ENCODE measurements around the gene ZBTB17. TPM values are rescaled to one million over a fixed set of nuclear protein-coding genes. Genes with fewer than 3 reads are reported as not detected.
A peak's percentile ranks its signal among the peaks of the same experiment; 100 is the strongest.

Gene ZBTB17
- total RNA-seq, 1 experiment from 2014 or later = 62.6 TPM

GRCh38 chr1:15953294-15953771, 22.6 kb downstream of the ZBTB17 start:
- no peak for DNase-seq
- no peak overlapping the region for H3K4me3 ChIP-seq (ENCODE audit: insufficient read depth, low read depth, low read length)
- no peaks in the 10 kb centered on the region for H3K27me3 ChIP-seq (ENCODE audit: control insufficient read depth, insufficient read depth, low read length)
- H3K36me3 ChIP-seq (replicated peaks; ENCODE audit: control insufficient read depth, insufficient read depth, low read length) = no peaks in the 10 kb centered on the region

GRCh38 chr1:15952317-15953258, 23.3 kb downstream of the ZBTB17 start:
- no peaks in the 10 kb centered on the region for H3K27me3 ChIP-seq (ENCODE audit: control insufficient read depth, insufficient read depth, low read length)
- H3K4me3 ChIP-seq (ENCODE audit: insufficient read depth, low read depth, low read length) = no peak overlapping the region
- H3K36me3 ChIP-seq (replicated peaks; ENCODE audit: control insufficient read depth, insufficient read depth, low read length) = peaks cover under 1% of the 10 kb centered on the region; the same call in 1 of the 2 replicates
- no peak for DNase-seq

GRCh38 chr1:15951341-15952153, 24.4 kb downstream of the ZBTB17 start:
- no peak overlapping the region for H3K4me3 ChIP-seq (ENCODE audit: insufficient read depth, low read depth, low read length)
- peaks cover 1% of the 10 kb centered on the region for H3K36me3 ChIP-seq (replicated peaks; ENCODE audit: control insufficient read depth, insufficient read depth, low read length)
- DNase-seq = peak; percentile 72
- H3K27me3 ChIP-seq (ENCODE audit: control insufficient read depth, insufficient read depth, low read length) = no peaks in the 10 kb centered on the region

GRCh38 chr1:15950763-15951295, 25.1 kb downstream of the ZBTB17 start:
- H3K4me3 ChIP-seq (ENCODE audit: insufficient read depth, low read depth, low read length) = no peak overlapping the region
- peak; percentile 59 for DNase-seq
- H3K36me3 ChIP-seq (replicated peaks; ENCODE audit: control insufficient read depth, insufficient read depth, low read length) = peaks cover 1% of the 10 kb centered on the region
- no peaks in the 10 kb centered on the region for H3K27me3 ChIP-seq (ENCODE audit: control insufficient read depth, insufficient read depth, low read length)

- H3K4me3 ChIP-seq (ENCODE audit: insufficient read depth, low read depth, low read length) = no peak overlapping the region
- H3K27me3 ChIP-seq (ENCODE audit: control insufficient read depth, insufficient read depth, low read length) = no peaks in the 10 kb centered on the region
- peaks cover 1% of the 10 kb centered on the region for H3K36me3 ChIP-seq (replicated peaks; ENCODE audit: control insufficient read depth, insufficient read depth, low read length)
- no peak for DNase-seq
Observed at GRCh38 chr1:15950302-15950701, 25.6 kb downstream of the ZBTB17 start.

GRCh38 chr1:15949453-15950245, 26.3 kb downstream of the ZBTB17 start:
- peak; percentile 83 for DNase-seq
- Histone ChIP-seq H3K36me3 (replicated peaks; ENCODE audit: control insufficient read depth, insufficient read depth, low read length) (peaks cover 1% of the 10 kb centered on the region), H3K27me3 (ENCODE audit: control insufficient read depth, insufficient read depth, low read length) (no peaks in the 10 kb centered on the region), H3K4me3 (ENCODE audit: insufficient read depth, low read depth, low read length) (no peak overlapping the region)

GRCh38 chr1:15948595-15949452, 27.1 kb downstream of the ZBTB17 start:
- H3K4me3 ChIP-seq (ENCODE audit: insufficient read depth, low read depth, low read length) = no peak overlapping the region
- H3K36me3 ChIP-seq (replicated peaks; ENCODE audit: control insufficient read depth, insufficient read depth, low read length) = peaks cover 1% of the 10 kb centered on the region
- no peaks in the 10 kb centered on the region for H3K27me3 ChIP-seq (ENCODE audit: control insufficient read depth, insufficient read depth, low read length)
- peak; percentile 76 for DNase-seq

GRCh38 chr1:15948091-15948591, 27.8 kb downstream of the ZBTB17 start:
- H3K4me3 ChIP-seq (ENCODE audit: insufficient read depth, low read depth, low read length) = no peak overlapping the region
- peaks cover 1% of the 10 kb centered on the region for H3K36me3 ChIP-seq (replicated peaks; ENCODE audit: control insufficient read depth, insufficient read depth, low read length)
- no peaks in the 10 kb centered on the region for H3K27me3 ChIP-seq (ENCODE audit: control insufficient read depth, insufficient read depth, low read length)
- DNase-seq = peak; percentile 77

- peak; percentile 33 for DNase-seq
- no peaks in the 10 kb centered on the region for H3K27me3 ChIP-seq (ENCODE audit: control insufficient read depth, insufficient read depth, low read length)
- H3K4me3 ChIP-seq (ENCODE audit: insufficient read depth, low read depth, low read length) = no peak overlapping the region
- peaks cover 6% of the 10 kb centered on the region for H3K36me3 ChIP-seq (replicated peaks; ENCODE audit: control insufficient read depth, insufficient read depth, low read length)
Observed at GRCh38 chr1:15947382-15948090, 28.4 kb downstream of the ZBTB17 start.

- no peaks in the 10 kb centered on the region for H3K27me3 ChIP-seq (ENCODE audit: control insufficient read depth, insufficient read depth, low read length)
- peaks cover 6% of the 10 kb centered on the region for H3K36me3 ChIP-seq (replicated peaks; ENCODE audit: control insufficient read depth, insufficient read depth, low read length)
- peak; percentile 37 for DNase-seq
- H3K4me3 ChIP-seq (ENCODE audit: insufficient read depth, low read depth, low read length) = no peak overlapping the region
Observed at GRCh38 chr1:15946571-15947381, 29.1 kb downstream of the ZBTB17 start.

- peak; percentile 46 for DNase-seq
- H3K36me3 ChIP-seq (replicated peaks; ENCODE audit: control insufficient read depth, insufficient read depth, low read length) = peaks cover 6% of the 10 kb centered on the region
- no peak overlapping the region for H3K4me3 ChIP-seq (ENCODE audit: insufficient read depth, low read depth, low read length)
- H3K27me3 ChIP-seq (ENCODE audit: control insufficient read depth, insufficient read depth, low read length) = no peaks in the 10 kb centered on the region
Observed at GRCh38 chr1:15945832-15946448, 30.0 kb downstream of the ZBTB17 start.
